HFF-Myc (cell line): ENCODE data around the gene STRIT1.
"Not testable (repeated sequence)": the region's sequence is repeated elsewhere in the genome, so short reads cannot be mapped to it uniquely, and the experiment has no call there.

Experiments used
- DNase-seq: peaks from one replicate; pipeline ENCODE4 v3.0.0-alpha.2; 2011; ENCODE audit warnings: low read depth; ENCODE audit errors: extremely low read depth
- H3K4me3 ChIP-seq: replicated peaks from 2 replicates; pipeline ENCODE4 v1.5.1; 2011; ENCODE audit warnings: low read depth, mild to moderate bottlenecking, control low read depth, low read length
- TF ChIP-seq, protein P1 (sequence below): IDR thresholded peaks from 2 replicates; pipeline ENCODE4 v1.5.1; 2012; ENCODE audit warnings: mild to moderate bottlenecking, low read depth, low read length, control low read depth; ENCODE audit errors: missing control alignments

STRIT1 gene

DNA sequence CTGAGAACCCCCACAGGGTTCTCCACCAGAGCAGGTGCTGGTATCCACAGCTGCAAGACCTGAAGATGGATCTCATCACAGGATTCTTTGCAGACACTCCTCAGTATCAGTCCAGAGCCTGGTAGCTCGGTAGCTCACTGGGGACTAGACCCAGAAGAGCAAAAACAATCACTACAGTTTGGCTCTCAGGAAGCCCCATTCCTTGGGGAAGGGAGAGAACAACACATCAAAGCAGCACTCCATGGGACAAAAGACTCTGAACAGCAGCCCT lies 22.2 kb downstream of the STRIT1 start:
- TF ChIP-seq, protein P1, sequence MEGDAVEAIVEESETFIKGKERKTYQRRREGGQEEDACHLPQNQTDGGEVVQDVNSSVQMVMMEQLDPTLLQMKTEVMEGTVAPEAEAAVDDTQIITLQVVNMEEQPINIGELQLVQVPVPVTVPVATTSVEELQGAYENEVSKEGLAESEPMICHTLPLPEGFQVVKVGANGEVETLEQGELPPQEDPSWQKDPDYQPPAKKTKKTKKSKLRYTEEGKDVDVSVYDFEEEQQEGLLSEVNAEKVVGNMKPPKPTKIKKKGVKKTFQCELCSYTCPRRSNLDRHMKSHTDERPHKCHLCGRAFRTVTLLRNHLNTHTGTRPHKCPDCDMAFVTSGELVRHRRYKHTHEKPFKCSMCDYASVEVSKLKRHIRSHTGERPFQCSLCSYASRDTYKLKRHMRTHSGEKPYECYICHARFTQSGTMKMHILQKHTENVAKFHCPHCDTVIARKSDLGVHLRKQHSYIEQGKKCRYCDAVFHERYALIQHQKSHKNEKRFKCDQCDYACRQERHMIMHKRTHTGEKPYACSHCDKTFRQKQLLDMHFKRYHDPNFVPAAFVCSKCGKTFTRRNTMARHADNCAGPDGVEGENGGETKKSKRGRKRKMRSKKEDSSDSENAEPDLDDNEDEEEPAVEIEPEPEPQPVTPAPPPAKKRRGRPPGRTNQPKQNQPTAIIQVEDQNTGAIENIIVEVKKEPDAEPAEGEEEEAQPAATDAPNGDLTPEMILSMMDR, result no peak
- H3K4me3 ChIP-seq, result no peak overlapping the region
- DNase-seq, result no peak

- TF ChIP-seq, protein P1, result no peak
- H3K4me3 ChIP-seq, result no peak overlapping the region
- no peak for DNase-seq
Measured at GRCh38 chr3:155270485-155271342, 22.8 kb downstream of the STRIT1 start.

DNA sequence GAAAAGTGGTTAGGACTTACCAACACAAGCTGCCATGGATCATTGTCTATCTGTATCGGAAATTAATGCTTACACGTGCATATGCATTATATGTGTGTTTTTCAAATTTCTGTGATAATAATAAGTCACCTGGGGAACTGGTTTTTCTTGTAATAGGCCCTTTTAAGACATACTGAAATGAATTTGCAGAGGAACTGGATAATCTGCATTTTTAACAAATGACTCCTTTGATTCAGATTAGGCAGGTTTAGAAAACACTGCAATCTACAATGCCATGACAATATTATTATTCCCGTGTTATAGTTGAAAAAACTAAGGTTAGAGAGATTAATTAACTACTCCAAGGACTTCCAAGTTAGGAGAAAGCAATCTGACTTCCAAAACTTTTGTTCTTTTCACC lies 23.4 kb downstream of the STRIT1 start:
- no peak for DNase-seq

DNA sequence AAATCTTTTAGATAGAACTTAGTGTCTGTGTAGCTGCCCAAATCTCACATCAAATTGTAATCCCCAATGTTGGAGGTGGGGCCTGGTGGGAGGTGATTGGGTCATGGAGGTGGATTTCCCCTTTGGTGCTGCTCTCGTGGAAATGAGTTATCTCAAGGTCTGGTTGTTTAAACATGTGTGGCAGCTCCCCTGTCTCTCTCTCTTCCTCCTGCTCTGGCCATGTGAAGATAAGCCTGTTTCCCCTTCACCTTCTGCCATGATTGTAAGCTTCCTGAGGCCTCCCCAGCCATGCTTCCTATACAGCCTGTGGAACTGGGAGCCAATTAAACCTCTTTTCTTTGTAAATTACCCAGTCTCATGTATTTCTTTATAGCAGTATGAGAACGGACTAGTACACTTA lies 30.6 kb downstream of the STRIT1 start:
- DNase-seq, H3K4me3 ChIP-seq: not testable (repeated sequence)

More for the DNA sequence above, 23.4 kb downstream of the STRIT1 start:
- no peak overlapping the region for H3K4me3 ChIP-seq
- TF ChIP-seq, protein P1, result no peak

- DNase-seq, result no peak
- TF ChIP-seq, protein P1, result no peak
- no peak overlapping the region for H3K4me3 ChIP-seq
Measured at GRCh38 chr3:155262295-155262694, 31.2 kb downstream of the STRIT1 start.

DNA sequence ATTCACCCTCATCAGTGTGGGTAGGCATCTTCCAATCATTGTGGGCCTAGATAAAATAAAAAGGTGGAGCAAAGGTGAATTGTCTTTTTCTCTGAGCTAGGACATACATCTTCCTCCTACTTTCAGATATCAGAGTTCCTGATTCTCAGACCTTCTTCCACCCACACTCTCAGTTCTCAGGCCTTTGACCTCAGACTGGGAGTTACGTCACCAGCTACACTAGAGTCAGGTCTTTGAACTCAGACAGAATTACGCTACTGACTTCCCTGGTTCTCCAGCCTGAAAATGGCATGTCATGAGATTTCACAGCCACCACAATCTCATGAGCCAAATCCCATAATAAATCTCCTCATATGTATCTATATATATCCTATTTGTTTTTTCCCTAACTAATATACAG lies 39.0 kb downstream of the STRIT1 start:
- no peak for DNase-seq
- TF ChIP-seq, protein P1, result no peak
- no peak overlapping the region for H3K4me3 ChIP-seq

DNA sequence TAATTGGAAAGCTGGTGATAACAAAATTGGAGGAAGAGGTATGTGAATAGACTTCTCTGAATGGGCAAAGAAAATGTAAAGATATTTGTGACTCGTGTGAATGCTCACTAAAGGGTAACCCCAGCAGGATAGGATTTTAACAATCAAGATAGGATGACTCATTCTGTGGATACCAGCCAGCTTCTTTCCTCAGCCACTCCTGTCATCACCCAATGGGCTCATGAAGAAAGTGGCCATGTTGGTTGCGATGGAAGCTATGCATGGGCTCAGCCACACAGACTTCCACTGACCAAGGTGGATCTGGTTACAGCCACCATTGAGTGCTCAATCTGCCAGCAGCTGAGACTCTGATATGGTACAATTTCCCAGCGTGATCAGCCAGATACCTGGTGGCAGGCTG lies 40.9 kb downstream of the STRIT1 start:
- DNase-seq, result peak; percentile 67
- no peak overlapping the region for H3K4me3 ChIP-seq
- TF ChIP-seq, protein P1, result no peak
